DMS79 treated with DMSO at 0.1 percent for 48 hours (cell line): ENCODE results near the gene GNPTG.
"Not testable (repeated sequence)": the region's sequence is repeated elsewhere in the genome, so short reads cannot be mapped to it uniquely, and the experiment has no call there.

Experiments used
- DNase-seq: peaks from one replicate; lab custom pipeline; 2025; lab: John Stamatoyannopoulos, UW

Gene GNPTG

DNA sequence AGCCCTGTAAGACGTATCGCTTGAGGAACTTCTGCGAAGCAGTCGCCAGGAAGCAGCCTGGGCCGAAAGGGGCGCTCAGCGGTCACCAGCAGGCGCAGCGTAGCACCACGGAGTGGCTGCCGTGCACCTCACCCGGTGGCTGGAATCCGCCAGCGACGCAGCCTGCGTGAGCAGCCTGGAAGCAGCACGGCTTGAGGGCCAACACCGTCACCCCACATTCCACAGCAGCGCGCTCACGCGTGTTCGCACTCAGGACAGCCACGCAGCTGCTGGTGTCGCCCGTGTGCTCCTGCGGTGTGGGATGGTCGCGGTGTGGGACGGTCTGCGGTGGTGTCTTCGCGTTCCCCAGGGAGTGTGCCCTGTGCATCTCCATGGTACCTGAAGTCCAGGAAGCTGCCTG, 32.7 kb upstream of the GNPTG start:
- DNase-seq: no peak

DNA sequence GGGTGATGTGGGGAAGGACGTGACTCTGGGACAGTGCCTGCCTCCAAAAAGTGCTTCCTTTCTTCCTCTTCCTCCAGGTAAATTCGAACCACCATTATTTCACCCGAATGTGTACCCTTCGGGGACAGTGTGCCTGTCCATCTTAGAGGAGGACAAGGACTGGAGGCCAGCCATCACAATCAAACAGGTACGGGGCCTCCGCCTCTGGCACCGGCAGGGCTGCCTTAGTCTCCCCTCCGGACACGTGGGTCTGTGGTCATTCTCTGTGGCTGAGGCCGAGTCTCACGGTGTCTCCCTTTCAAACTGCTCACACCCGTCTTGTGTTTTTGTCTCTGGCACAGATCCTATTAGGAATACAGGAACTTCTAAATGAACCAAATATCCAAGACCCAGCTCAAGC, 31.6 kb upstream of the GNPTG start:
- no peak for DNase-seq

DNA sequence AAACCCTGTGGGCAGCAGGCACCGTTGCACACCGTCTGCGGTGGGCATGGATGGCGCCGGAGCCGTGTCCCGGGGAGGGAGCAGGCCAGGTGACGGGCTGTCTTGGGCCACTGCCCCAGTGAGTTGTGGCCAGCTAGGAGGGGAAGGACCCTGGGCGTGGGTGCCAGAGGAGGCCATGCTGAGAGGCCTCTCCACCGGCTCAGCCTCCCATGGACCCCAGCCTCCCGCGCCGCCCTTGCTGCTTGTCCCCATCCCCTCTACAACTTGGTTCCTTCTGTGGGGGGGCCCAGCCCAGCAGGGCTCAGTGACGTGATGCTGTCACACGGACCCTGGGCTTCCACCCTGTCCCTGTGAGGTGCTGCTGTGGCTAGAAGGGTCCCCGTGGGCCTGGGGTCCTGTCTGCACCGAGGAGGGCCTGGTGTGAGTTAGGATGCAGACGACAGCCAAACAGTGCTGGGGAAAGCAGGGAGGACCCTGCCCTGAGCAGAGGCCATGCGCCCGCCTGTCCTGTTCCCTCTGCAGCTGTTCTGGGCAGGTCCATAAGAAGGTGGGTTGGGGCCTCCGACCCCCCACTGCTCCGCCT, 31.0 kb upstream of the GNPTG start:
- no peak for DNase-seq

- no peak for DNase-seq
These were observed 29.3 kb upstream of the GNPTG start for GRCh38 chr16:1322407-1322806.

DNA sequence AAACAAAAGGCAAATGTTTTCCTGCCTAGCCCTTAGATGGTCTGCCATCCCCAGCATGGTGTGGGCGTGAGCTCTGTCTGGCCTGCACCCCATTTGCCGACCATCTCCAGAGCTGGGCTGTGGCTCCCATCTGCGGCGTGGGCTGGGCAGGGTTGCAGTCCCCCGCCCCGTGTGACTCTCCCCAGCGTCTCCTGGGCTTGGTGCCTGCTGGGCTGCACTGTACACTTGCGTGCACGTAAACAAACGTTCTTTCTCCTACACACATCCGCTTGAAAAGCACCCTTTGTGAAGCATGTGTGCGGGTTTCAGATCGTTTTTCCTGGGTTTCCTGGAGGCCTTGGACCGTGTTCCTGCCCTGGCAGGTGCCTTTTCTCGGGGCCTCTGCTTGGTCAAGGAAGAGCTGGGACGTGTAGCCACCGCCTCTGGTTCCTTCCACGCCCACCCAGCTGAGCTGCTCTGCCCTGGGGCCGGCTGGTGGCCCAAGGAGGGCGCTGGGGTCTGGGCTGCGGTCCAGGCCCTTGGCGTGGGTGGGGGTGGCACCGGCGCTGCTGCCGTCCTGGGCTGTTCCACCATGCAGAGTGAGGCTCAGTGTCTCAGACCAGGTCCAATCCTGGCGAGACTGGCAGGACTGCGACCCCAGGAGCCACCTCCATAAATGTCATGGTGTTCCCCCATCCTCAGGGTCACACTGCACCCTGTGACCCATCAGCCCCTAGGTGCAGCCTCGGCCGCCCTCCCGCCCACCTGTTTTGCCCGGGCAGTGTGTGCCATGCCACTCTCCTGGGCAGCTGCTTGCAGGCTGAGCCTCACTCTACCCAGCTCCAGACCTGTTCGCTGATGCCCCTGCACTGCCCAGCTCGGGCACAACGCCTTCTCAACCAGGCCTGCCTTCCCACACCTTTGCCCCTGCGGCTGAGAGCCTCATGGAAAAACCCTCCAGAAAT, 28.2 kb upstream of the GNPTG start:
- DNase-seq: no peak

GRCh38 chr16:1324286-1324826, 27.4 kb upstream of the GNPTG start:
- no peak for DNase-seq

GRCh38 chr16:1325261-1325660, 26.5 kb upstream of the GNPTG start:
- no peak for DNase-seq

DNA sequence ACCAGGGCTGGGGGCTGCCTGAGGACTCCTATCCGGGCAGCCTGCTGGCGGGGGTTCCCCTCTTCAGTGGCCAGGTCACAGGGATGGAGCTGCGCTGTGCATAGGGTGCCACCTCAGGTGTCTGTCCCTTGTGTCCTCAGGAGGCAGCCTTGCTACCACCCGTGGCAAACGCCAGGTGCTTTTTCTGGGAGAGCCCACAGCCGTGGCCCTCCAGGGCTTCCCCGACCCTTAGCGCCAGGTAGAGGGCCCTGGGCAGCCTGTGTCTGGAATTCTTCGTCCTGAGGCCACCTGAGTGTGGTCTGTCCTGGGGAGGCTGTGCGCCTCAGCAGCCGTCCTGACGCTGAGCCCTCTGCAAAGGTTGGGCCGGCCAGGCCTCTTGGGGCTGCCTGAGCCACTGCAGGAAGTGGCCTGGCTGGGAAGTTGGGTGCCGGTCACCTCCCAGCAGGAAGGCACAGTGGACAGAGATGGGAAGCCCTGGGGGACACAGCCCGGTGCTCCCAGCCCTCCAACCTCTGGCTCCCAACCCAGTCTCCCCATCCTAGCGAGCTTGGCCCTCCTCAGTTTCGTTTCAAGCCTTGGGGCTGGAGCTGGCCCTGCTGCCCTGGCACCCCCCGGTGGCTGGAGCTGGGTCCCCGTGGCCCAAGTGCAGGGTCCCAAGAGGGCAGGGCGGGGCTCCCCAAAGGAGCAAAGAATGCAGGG, 25.9 kb upstream of the GNPTG start:
- DNase-seq: no peak

- no peak for DNase-seq
These were observed 25.3 kb upstream of the GNPTG start for GRCh38 chr16:1326391-1326790.

- DNase-seq: no peak
These were observed 24.6 kb upstream of the GNPTG start for GRCh38 chr16:1326946-1327618.

DNA sequence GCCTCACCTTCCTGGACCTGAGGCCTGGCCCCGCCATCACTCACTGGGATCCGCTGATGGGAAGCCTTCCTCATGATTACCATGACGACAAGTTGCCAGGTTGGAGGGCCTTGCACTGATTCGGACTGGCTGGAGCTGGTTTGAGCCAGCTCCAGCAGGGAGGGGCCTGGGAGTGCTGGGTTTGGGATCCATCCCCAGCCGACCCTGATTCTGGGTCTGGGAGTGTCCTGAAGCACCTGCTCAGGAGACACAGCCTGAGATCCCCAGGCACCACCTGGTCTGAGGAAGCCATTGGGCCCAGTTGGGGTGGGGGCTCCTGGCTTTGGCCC, 24.1 kb upstream of the GNPTG start:
- DNase-seq: no peak

DNA sequence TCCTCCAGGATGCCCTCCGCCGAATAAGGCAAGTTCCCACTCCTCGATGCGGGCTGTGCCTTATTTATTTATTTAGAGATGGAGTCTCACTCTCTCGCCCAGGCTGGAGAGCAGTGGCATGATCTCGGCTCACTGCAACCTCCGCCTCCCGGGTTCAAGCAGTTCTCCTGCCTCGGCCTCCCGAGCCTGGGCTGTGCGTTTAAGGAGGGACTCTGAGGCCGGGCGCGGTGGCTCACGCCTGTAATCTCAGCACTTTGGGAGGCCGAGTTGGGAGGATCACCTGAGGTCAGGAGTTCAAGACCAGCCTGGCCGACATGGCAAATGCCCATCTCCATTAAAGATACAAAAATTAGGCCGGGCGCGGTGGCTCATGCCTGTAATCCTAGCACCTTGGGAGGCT, 23.6 kb upstream of the GNPTG start:
- DNase-seq: not testable (repeated sequence)

DNA sequence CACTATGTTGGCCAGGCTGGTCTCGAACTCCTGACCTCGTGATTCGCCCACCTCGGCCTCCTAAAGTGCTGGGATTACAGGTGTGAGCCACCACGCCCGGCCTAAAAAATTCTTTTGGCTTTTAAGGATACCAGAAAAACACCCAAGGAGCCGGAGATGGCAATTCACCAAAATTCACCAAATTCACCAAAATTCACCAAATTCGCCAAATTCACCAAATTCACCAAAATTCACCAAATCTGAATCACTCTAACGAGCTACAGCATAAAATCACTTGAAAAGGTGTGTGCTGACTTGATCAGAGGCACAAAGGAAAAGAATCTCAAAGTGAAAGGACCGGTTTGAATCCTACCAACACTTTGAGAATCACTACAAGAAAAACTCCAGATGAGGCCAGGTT, 22.8 kb upstream of the GNPTG start:
- DNase-seq: not testable (repeated sequence)

DNA sequence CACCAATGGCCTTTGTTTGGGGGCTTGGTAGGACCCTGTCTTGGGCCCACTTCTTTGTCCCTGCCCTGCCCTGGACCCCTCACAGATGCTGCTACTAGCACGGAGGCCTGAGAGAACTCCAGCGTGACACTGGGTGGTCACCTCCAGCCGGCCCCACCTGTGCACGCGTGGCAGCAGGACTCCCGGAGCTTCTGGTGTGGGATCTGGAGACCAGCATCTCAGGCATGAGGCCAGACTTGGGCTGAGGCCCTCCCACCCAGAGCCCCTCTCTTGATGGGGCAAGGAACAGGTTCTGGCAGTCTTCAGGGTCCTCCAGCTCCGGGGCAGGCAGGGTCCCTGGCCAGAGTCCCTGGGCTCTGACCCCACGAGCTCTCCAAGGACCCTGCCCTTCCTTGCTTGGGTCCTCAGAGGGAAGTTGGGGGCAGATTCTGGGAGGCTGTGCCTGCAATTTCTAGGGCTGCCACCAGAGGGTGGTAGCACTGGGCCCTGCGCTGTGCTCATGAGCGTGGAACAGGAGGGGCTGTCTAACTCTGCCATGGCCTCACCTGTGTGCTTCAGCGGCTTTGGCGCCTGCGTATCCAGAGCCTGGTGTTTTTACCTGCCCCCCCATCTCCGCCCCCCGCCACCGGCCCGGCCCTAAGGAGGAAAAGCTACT, 21.3 kb upstream of the GNPTG start:
- no peak for DNase-seq

GRCh38 chr16:1330931-1331711, 20.6 kb upstream of the GNPTG start:
- no peak for DNase-seq

- peak; percentile 37 for DNase-seq
These were observed 19.8 kb upstream of the GNPTG start for GRCh38 chr16:1331712-1332617.

DNA sequence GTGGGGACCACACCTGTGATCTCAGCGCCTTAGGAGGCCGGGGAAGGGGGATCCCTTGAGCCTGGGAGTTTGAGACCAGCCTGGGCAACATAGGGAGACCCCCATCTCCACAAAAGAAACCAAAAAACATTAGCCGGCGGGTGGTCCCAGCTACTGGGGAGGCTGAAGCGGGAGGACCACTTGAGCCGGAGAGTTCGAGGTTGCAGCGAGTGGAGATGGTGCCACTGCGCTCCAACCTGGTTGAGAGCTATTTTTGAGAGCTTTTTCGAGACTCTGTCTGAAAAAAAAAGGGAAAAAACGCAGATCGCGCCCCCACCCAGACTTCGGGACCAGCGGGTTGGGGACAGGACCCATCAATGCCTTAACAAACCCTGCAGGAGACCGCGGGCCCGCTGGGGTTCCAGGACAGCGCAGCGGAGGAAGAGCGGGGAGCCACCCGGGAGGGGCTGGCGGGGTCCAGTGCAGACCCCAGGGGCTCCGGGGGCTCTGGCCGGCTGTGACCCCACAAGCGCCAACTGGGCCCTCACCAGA, 19.0 kb upstream of the GNPTG start:
- DNase-seq: no peak

DNA sequence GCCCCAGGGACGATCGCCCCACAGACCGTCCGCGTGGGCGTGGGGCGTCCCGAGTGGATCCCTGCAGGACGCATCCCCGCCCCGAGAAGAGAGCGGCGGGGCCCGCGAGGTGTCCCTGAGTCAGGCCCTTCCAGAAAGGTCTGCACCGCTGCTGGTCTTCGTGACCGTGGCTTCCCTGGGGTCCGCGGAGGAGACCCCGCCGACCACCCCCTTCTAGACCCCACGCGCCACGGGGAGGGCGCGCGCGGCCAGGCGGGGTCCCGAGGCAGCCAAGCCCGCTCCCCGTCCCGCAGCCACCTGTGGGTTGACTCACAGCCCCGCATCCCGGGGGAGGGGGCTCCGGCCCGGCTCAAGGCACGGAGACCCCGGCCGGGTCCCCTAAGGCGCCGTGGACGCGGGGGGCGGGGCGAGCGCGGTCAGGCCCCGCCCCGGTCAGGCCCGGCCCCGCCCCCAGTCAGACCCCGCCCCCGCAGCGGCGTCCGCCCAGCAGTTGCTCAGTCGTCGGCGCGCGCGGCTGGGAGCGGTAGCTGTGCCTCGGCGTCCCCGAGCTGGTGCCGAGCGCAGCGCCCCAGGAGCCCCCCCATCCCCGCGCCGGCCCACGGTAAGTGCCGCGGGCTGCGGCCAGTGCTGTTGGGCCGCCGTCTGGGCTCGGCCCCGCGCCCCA, 18.4 kb upstream of the GNPTG start, which contains the start of gene BAIAP3:
BAIAP3 (plus strand) TSS at position 497 of the 664 bp plus-strand sequence. CDS start 4,905 bp downstream, outside the sequence.
- DNase-seq: no peak
